Measurements from ENCODE around the gene PTPRK.

The PTPRK gene

DNA sequence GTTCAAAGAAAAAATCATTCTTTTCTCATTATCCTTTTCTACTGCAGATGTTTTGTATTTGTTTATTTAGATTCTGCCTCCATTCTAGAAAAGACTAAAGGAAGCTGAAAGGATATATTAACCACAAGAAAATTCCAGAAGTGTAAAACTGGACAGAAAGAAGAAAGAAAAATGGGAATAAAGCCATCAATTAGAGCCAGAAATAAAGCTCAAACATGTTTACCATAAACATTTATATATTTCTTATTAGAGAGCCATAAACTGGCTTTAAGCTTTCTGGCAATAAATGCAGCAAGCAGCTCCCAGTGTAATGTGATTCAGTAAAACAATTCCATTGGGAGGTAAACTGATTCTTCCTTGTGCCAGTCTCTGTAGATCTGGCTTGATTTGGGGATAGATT lies 244.1 kb downstream of the PTPRK start:
- DNase-seq: no peak

DNA sequence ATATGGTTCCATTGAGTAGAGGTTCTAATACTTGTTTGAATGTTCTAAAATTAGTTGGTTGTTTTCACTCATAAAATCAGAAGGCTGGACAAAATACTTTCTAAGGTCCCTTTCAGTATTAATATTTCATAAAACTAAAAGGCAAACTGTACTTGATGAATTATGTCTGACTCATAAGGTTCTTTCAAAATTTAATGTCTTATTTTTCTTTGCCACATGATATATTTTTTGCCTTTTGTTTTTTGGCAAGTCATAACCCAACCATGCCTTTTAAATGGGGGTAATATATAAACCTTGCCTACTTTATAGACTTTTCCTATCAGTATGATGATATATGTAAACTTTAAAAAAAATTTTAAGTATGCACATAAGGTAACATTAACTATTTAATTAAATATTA lies 244.7 kb downstream of the PTPRK start:
- no peak for DNase-seq

DNA sequence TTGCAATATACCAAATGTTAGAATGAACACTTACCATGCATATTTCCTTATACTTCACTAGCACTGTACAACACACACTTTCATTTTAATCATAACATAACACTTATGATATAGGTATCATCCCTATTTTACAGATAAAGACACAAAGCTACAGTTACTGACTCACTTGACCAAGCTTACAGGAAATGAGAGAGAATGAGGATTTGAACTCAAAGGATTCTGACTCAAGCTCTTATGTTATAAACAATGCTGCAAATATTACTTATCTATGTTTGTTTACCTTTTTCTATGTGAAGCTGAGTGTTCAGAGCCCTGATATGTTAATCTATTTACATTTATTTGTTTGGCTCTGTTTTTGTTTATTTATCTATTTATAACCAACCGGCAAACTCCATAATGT lies 245.4 kb downstream of the PTPRK start:
- DNase-seq: no peak

DNA sequence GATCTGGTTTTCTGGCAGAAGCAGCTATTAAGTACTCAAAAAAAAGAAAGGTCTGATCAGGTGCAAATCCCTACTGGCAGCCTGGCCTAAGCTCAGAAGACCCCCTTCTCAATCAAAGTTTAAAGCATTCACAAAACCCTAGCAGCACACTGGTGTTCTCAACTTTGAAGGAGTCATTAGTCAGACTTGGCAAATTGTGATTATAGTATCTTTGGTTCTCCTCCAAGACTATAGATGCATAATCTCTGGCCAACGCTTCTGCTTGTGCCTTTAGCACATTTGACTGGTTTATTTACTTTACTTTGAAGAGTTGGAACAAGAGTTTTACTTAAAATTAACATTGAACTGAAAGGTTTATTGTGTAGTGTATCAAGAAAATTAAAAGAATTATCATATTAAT lies 248.9 kb downstream of the PTPRK start:
- DNase-seq: no peak

DNA sequence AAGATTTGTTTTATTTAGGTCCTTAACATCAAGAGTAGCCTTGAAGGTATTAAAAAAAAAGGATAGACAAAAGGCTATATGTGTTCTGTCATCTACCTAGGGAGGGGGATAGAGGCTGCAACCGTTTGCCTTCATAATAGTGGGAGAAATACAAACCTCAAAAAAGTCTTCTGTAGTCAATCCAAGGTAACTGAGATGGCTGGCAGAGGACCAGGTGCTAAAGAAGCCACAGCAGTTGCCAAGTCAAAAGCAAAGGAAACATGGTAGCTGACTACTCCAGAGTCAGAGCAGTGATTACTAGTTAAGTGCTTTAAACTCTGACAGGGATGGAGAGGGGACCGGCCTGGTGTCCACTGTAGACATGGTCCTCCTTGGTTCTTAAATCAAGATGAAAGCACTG lies 249.4 kb downstream of the PTPRK start:
- DNase-seq: no peak

DNA sequence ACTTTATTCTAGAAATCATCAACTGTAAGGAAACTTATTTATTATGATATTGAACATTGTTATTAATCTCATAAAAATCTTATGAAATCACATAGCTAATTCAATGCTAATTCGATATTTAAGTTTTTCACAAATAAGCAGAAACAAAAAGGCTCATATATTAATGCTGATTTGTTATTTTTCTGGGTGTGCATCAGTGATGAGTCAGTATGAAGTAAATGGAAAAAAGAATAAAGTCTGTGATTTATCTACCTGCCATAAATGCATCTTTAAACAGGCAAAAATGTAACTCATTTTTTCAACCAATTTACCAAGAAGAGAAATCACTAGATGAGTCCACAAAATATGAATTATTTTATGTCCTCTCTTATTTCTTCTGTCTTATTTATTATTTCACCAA lies 253.5 kb downstream of the PTPRK start:
- no peak for DNase-seq

DNA sequence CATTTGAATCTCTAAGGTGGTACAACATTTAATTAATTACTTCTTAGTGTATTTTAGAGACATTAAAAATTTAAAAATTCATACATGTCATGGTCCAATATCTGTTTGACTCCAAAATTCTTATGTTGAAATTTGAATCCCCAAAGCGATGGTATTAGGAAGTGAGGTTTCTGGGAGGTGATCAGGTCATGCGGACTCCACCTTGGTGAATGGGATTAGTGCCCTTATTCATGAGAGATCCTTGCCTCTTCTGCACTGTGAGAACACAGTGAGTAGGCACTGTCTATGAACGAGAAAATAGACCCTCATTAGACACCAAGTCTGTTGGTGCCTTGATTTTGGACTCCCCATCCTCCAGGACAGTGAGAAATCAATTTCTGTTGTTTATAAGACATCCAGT lies 254.7 kb downstream of the PTPRK start:
- DNase-seq: no peak

DNA sequence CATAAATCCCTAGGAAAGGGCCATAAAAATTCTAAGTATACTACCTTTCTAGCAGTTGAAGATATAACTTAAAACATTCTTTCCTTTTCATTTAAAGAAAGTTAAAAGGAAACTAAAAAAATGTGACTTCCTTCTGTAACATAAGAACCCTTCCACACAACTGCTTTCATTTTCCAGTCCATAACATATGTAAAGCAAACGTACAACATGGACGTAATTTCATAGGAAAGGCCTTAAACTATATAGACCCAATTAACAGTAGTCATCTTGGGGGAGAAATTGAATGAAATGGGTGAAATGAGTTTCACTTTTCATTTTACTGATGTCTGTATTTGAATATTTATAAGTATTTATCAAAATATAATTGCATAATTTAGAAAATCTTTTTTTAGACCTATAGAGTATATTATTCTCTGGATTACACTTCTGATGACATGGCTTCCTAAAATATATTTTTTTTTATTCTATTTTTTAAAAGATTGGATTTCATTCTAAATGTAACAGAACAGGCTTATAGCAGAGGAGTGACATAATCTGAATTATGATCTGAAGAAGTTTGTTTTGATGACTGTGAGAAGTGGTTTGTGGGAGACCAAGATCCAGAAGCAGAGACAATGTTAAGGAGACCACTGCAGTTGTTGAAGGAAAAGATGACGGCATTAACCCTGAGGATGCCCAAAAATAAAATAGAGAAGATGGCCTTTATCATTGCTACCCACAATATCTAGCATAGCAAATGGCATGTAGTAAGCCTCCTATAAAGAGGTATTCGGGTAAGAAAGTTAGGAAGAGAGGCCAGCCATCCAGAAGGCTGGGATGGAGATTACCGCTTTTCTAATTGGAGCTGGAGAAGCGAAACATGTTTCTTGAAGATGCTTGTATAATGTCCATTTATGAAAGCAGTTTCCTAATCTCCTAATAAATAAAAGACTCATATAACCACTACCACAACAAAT lies 260.4 kb downstream of the PTPRK start:
- no peak for DNase-seq

DNA sequence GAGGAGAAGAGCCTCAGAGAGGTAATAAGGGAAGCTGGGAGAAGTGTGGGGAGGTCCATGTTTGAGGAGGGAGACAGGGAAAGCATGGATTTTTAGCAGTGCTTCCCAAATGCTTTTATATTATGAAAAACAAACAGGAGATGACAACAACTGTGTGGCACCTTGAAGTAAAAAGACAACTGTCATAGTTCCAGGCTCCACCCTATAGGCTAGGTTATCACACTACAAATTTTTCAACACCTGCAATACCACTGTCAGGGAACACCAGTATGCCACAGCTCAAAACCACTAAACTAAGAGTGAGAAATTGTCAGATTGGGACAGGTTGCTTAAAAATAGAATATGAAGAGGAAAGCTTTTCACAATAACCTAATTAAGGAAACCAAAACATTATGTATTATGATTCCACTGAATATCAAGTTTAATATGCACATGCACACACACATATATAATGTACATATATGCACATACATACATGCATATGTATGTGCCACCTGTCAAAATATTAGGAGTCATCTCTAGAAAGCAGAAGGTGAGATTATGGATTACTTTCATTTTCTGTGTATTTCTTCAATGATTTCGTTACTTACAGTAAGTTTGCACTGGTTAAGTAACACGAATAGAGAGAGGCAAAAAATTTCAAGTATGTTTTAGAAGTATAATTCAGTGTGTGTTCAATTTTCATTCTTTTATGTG lies 261.2 kb downstream of the PTPRK start:
- no peak for DNase-seq

DNA sequence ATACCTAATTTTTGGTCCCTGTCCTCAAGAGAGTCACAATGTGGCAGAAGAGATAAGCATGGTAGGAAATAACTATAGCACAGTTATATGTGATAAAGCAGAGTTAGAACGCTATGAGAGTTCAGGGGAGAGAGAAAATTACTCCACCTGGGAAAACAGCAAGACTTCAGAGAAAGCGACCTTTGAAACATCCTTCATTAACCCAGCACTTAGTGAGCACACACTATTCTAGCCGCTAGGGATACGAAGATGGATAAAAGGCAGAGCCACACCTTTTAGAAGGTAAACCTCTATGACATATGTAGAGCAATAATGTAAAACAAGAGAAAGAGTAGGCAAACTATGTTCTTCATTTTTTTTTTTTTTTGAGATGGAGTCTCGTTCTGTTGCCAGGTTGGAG lies 264.3 kb downstream of the PTPRK start:
- DNase-seq: no peak

DNA sequence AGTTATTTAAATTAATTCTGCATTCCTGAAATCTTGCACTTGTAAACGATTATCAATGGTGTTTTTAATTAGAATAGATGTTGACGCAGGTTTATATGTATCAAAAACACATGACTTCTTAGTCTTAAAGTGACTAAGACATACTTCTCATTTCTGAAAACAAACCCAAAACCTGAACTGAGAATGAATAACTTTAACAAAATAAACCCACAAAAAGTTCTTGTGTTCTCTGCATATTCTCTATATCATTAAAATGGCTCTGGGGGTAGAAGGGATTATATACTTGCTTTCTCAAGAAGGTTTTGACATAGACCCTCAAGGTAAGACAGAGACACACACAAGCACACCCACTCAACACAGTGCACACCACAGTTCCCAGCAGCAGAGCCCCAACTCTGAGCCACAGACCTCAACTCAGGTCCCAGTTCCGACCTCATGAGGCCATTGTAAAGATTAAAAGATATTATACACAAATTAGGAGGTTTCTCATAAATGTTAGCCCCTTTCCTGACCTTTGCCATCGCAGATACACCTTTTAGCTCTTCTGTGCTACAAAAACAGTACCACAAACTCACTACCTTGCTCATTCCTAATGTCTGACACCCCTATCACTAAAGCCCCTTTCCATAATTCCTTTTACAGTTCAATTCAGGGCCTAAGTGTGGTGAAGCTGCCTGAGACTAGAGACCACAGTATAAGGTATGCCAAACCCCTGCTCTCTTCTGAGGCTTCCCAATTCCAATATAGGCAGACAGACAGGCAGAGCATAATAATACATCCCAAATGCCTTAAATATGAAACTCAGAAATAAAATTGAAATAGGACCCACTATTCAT lies 267.8 kb downstream of the PTPRK start:
- DNase-seq: no peak

DNA sequence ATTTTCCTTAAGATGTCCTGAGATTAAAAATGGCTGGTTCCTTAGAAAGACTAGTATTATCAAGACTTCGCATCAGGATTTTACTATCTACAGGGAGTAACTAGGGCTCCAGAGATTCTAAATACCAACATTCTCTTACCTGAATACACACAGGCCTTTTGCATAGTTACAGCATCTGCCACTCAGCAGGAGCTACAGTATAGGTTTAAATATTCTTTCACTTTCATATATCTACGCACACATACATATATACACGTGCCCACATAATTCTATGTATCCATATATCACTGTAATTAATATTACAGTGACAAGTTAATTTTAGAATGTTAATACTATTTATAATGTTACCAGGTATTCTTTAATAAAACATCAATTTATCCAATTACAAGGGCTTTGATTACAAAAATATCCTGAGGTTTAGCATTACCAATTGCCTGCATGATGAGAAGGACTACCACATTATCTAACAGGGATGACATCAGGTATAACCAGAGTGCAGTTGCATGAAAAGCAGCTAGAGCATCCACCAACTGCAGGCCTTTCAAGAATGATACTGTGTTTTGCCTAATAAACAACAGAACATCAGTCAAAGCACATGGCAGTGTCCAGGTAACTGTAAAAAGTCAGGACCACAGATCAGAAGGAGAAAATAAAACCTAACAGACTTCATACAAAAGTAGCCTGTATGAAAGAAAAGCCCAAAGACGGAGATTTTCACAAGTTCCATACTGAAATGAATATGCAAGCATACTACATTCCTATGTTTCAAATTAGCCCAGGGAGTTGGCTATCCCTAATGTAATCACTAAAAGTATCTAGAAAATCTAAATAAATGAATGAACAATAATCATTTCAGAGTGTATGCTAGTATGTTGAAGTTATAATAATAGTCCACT lies 268.7 kb downstream of the PTPRK start:
- no peak for DNase-seq

DNA sequence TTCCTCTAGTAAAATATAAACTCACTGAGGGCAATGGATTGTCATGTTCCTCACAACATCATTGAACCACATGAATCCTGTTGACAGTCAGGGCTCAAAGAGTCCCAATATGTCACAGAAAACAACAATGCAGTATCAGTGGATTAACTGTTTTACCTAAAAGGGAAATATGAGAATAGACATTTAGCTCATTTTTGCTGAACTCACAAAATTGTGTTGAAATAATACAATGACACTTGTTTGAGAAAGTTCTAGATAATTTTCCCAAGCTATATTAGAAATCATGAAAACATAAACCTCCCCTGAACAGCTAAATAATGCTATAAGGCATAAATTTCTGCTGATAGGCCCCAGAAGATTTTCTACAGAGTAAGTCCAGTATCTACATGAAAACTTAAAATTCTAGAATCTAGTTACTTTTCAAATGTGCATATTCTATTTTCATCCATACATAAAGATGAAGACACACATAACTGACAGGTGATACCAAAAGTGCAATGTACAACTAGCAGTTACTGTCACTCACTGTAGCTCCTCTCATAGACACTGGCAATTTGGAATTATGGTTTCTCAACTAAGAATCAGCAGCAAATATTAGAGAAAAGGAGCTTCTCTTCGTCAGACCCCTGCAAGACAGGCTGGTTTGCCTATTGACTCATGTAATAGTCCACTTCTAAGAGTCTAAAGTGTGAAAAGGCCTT lies 269.9 kb downstream of the PTPRK start:
- no peak for DNase-seq

DNA sequence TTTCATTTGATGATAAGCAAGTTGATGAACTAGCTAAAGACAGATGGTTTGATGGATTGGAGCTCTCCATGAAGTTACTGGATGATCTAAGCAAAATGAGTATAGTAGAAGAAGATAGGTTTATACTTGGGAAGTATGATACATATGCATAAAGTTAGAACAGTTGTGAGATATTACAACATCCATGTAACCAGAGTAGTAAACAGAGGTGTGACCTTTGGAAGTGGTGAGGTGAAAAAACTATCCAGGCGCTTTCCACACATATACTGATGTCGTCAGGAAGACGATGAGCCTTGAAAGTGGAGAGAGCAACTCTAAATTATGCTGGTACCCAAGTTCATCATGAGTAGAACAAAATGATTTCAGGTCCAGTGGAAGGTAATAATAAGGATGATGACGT lies 271.0 kb downstream of the PTPRK start:
- no peak for DNase-seq

DNA sequence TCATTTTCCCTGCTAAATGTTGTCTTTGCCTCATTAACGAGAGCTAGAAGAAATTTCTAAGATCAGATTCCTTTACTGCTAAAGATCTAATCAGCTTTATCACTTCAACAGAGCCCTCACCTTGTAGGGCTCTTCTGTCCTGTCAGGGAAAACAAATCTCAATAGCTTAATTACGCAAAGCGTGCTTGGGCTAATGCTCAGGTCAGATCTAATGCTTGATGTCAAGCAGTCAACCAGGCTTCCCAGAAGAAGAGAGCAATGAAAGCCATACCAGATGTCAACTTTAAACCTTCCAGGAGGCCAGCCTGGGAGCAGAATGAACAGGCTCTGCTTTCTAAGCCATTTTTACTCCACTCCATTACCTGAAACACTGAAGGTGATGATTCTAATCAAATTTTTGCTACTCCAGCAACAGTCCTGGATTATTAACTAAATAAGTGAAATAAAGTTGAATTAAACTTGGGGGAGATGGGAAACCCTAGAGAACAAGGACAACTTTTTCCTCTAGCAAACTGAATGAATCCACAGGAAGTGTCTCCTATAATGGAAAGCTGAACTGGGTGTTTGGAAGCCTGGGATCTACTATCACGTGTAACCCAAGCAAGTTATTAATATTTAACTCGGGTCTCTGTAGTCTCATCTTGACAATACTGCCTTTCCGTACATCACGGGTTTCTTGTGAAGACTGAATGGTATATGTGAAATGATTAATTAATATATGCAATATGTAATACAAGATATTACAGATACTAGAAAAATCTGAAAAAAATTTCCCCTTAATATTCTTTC lies 273.7 kb downstream of the PTPRK start:
- DNase-seq: no peak

DNA sequence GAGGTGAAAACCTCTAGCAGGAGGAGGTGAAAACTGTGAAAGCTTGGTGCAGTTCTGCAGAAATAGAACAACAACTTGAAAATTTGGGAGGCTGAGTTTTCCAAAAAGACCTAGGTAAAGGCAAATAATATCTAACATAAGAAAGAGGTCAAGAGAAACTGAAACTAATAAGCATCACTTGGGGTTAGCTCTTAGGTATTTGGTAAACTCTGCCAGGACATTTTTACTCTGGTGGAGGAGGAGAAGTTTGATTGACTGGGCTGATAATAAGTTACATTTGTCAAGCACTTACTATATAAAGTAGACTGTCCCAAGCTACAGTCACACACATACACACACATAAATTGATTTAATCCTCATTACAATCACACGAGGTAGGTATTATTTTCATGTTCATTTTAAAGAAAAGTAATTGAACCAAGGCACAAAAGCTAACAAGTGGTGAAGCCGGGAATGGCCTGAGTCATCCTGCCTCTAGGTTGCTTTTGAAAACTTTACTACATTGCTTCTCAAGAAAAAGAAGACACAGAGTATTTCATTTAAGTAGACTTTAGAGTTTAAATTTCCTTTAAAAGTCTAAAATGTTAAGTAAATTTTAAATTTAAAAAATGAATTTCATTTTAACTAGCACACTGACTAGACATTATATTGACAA lies 275.5 kb downstream of the PTPRK start:
- DNase-seq: no peak

DNA sequence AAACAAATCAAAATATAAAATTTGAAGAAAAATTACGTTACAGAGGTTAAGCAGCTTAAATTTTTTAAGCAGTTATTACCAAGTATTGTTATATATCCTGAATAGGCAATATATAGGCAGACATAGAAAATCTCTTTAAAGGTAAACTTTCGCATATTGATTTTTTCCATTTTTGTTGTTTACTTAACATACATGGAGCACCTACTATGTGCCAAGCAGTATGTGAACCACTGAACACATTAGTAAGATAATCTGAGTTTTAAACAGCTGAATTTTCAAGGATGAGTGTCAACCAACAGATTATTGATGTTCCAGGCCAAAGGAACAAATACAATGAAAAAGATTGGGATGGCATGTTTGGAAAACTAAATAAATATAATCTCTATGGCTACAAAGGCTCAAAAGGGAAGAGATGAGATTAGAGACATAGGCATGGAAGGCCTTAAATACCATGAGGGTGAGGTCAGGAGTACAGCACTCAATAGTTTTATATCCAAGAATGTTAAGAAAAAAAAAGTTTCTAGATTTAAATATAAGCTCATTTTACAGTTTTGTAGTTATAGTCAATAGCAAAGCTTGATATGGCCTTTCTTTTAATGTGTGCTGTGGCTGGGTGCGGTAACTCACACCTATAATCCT lies 277.5 kb downstream of the PTPRK start:
- no peak for DNase-seq

DNA sequence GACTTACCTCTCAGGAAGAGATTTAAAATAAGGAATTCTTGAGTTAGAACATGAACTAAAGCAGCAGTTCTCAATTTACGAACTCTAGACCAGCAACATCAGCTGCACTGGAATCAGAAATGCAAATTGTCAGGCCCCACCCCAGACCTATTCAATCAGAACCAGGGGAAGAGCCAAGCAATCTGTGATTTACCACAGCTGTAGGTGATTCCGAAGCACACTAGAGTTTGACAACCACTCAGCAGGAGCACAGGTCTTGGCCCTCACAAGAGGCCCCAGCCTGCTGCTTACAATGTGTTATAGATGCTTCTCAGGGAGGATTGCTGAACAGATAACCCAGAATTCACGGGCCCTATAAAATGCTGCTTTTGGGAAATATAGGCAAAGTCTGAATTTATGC lies 279.2 kb downstream of the PTPRK start:
- no peak for DNase-seq

DNA sequence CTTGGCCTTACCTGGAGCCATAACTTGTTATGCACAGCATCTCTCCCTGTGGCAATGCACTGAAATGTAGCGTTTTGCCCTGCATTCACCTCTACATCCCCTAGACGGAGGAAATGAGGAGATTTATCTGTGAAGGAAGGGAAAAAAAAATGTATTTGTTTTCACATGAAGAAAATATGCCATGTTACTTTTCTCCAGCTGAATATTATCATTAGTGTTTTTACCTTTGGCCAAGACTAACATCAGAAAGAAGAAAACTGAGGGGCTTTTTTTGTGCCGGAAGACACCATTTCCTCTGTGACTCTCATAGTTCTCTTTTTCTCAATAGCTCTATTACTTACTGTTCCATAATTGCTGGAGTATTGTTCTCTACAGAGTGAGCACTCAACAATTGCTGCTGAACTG lies 280.4 kb downstream of the PTPRK start:
- DNase-seq: no peak

DNA sequence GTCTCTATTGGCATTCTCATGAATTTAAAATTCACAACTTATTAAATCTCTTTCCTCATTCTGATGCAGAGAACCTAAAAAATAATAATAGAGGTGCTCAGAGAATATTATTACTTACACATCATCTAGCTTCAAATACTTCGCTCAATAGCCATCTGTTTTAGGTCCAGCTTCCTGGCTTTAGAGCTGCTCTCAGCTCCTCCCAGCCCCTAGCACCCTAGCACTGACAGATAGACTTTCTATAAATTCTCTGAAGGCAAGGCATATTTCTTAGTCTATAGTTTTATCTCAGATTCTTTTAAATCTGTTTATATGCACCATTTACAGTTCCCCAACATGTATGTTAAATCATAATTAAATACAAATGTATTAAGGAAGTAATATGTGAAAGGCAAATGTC lies 281.3 kb downstream of the PTPRK start:
- DNase-seq: no peak

Data from GF-D8 (cell line).